HepG2 (cell line): ENCODE data around the gene WNK2. TPM values are rescaled to one million over a fixed set of nuclear protein-coding genes. Genes with fewer than 3 reads are reported as not detected.

Experiments
- ATAC-seq: fragments of 200-7000 bp; cut with Tn5 transposase; 3 replicates; pipeline ENCODE4 v1.9.1; 2020; ENCODE audit warnings: mild to moderate bottlenecking, moderate library complexity
- BruUV-seq: library from RNA; stranded (reverse); fragments of 400-500 nt; replicated peaks from 2 replicates; lab custom pipeline; 2021; lab: Mats Ljungman, UMichigan
- CTCF ChIA-PET: fragments of 300-600 bp; formaldehyde crosslinking; extraction: SDS; loops from one replicate; lab custom pipeline; 2021; ENCODE audit warnings: low total read pairs, inconsistent platforms, low intra/inter-chr PET ratio; lab: Yijun Ruan, JAX
- POLR2A ChIA-PET: fragments of 350-600 bp; sonication (Branson Sonifier 250); formaldehyde crosslinking; loops from one replicate; lab custom pipeline; 2020; ENCODE audit warnings: antibody characterized with exemption, inconsistent platforms; lab: Yijun Ruan, JAX
- DNase-seq: peaks from one replicate; pipeline ENCODE4 v3.0.0-alpha.2; 2015; ENCODE audit warnings: low spot score
- FAIRE-seq: peaks from 3 replicates; lab custom pipeline; 2011; peaks lifted over from hg19 to GRCh38; lab: Jason Lieb, UNC
- H2AFZ ChIP-seq: one replicate; pipeline ENCODE4 v1.6.1; 2011; ENCODE audit warnings: low read length, inconsistent platforms
- H3K27ac ChIP-seq: fragments of 300-600 bp; 3 replicates; pipeline ENCODE4 v1.8.0; 2011; ENCODE audit warnings: mixed run types, mild to moderate bottlenecking, mixed read lengths, low read length, inconsistent platforms; ENCODE audit not compliant: insufficient read depth; ENCODE audit errors: extremely low read length
- H3K27me3 ChIP-seq, 2 experiments: fragments of 200-600 bp in 1 of 2; 2 replicates in 1 of 2; 3 replicates in 1 of 2; pipeline versions ENCODE4 v1.6.0 to v1.8.0; 2011; ENCODE audit warnings: low read length in 2 of 2, mild to moderate bottlenecking in 2 of 2, moderate library complexity in 2 of 2, inconsistent platforms in 1 of 2; ENCODE audit not compliant: insufficient read depth in 2 of 2, control insufficient read depth in 1 of 2
- H3K36me3 ChIP-seq, 2 experiments: fragments of 200-600 bp in 1 of 2; replicated peaks in 1 of 2; 2 replicates in 1 of 2; 3 replicates in 1 of 2; pipeline versions ENCODE4 v1.5.1 to v1.8.0; 2011; ENCODE audit warnings: low read length in 2 of 2, inconsistent platforms in 1 of 2; ENCODE audit not compliant: insufficient read depth in 2 of 2, control insufficient read depth in 1 of 2
- H3K4me1 ChIP-seq: 2 replicates; pipeline ENCODE4 v1.5.1; 2012; ENCODE audit warnings: low read length, inconsistent platforms; ENCODE audit not compliant: insufficient read depth
- H3K4me2 ChIP-seq: 2 replicates; pipeline ENCODE4 v1.6.0; 2011; ENCODE audit warnings: low read depth, low read length, inconsistent platforms
- H3K4me3 ChIP-seq, 3 experiments: fragments of 200-600 bp in 1 of 3; sonication (generic), shearing (Covaris generic) in 1 of 3; replicated peaks in 1 of 3; 2 replicates each; pipeline ENCODE4 v1.5.1; 2011 to 2016; ENCODE audit warnings: low read length in 3 of 3, inconsistent platforms in 2 of 3, low read depth in 2 of 3, mild to moderate bottlenecking in 2 of 3, control low read depth in 1 of 3, mixed read lengths in 1 of 3; ENCODE audit not compliant: insufficient read depth in 1 of 3
- H3K79me2 ChIP-seq: one replicate; pipeline ENCODE4 v1.6.1; 2011; ENCODE audit warnings: low read length, inconsistent platforms; ENCODE audit not compliant: insufficient read depth
- H3K9ac ChIP-seq: 2 replicates; pipeline ENCODE4 v1.6.0; 2011; ENCODE audit warnings: mild to moderate bottlenecking, low read depth, low read length, inconsistent platforms; ENCODE audit not compliant: insufficient read depth
- H3K9me3 ChIP-seq: 2 replicates; pipeline ENCODE4 v1.5.1; 2012; ENCODE audit warnings: mild to moderate bottlenecking, low read length
- H4K20me1 ChIP-seq: 2 replicates; pipeline ENCODE4 v1.6.0; 2011; ENCODE audit warnings: inconsistent platforms, mild to moderate bottlenecking, low read length, moderate library complexity; ENCODE audit not compliant: insufficient read depth
- CSRNP2 ChIP-seq: sonication (generic); formaldehyde crosslinking; conservative IDR thresholded peaks from 2 replicates; pipeline ENCODE4 v1.8.0; 2022; ENCODE audit warnings: low read depth, missing genetic modification reagents
- HINFP ChIP-seq: sonication (generic); formaldehyde crosslinking; IDR thresholded peaks from 2 replicates; pipeline ENCODE4 v1.4.0; 2020; ENCODE audit warnings: low read depth, mild to moderate bottlenecking, missing genetic modification reagents
- KLF11 ChIP-seq: IDR thresholded peaks from 2 replicates; pipeline ENCODE4 v1.6.1; 2016; ENCODE audit warnings: missing compliant biosample characterization
- MZF1 ChIP-seq: sonication (generic); formaldehyde crosslinking; IDR thresholded peaks from 2 replicates; pipeline ENCODE4 v1.8.1; 2023; ENCODE audit warnings: mild to moderate bottlenecking, missing genetic modification reagents, borderline replicate concordance
- PAWR ChIP-seq: sonication (generic); formaldehyde crosslinking; IDR thresholded peaks from 2 replicates; pipeline ENCODE4 v1.4.0; 2020; ENCODE audit warnings: missing genetic modification reagents, mild to moderate bottlenecking, borderline replicate concordance
- TRAFD1 ChIP-seq: sonication (generic); formaldehyde crosslinking; IDR thresholded peaks from 2 replicates; pipeline ENCODE4 v1.5.1; 2020; ENCODE audit warnings: missing genetic modification reagents, mild to moderate bottlenecking, borderline replicate concordance
- ZBTB42 ChIP-seq: sonication (generic); formaldehyde crosslinking; IDR thresholded peaks from 2 replicates; pipeline ENCODE4 v1.5.0; 2020; ENCODE audit warnings: mild to moderate bottlenecking, missing genetic modification reagents
- ZC3H4 ChIP-seq: sonication (generic); formaldehyde crosslinking; IDR thresholded peaks from 2 replicates; pipeline ENCODE4 v1.4.0; 2020; ENCODE audit warnings: missing genetic modification reagents, borderline replicate concordance
- ZNF121 ChIP-seq: sonication (generic); formaldehyde crosslinking; IDR thresholded peaks from 2 replicates; pipeline ENCODE4 v1.5.0; 2020; ENCODE audit warnings: mild to moderate bottlenecking, missing genetic modification reagents
- ZNF768 ChIP-seq: sonication (generic); formaldehyde crosslinking; IDR thresholded peaks from 2 replicates; pipeline ENCODE4 v1.4.0; 2020; ENCODE audit warnings: missing genetic modification reagents
- ZNF780A ChIP-seq: sonication (generic); formaldehyde crosslinking; IDR thresholded peaks from 2 replicates; pipeline ENCODE4 v1.8.0; 2022; ENCODE audit warnings: mild to moderate bottlenecking, missing genetic modification reagents, moderate library complexity
- WGBS: methylation state at CpG from one replicate; pipeline ENCODE4 v1.1.6; 2017; ENCODE audit warnings: low lambda C conversion rate; 5-methylcytosine and 5-hydroxymethylcytosine counted together
- in situ Hi-C: cut with HindIII; loops from 2 replicates; pipeline ENCODE4 v1.10.0; 2017; ENCODE audit warnings: low pct_unique_long_range_greater_than_20kb; ENCODE audit not compliant: extremely low pct_ligation_motif_present
- intact Hi-C: fragments of 100-400 bp; cut with micrococcal nuclease; formaldehyde crosslinking; loops from one replicate; pipeline ENCODE4 v1.10.0; 2022; ENCODE audit not compliant: unreplicated experiment
- polyA plus RNA-seq, 8 experiments: library from polyadenylated mRNA; depleted of rRNA in 3 of 8; stranded (reverse) in 7 of 8; unstranded in 1 of 8; fragments of >200 nt; fragmentation: Illumina TruSeq in 4 of 8; extraction: Trizol in 4 of 8; gene quantifications; 2 replicates each; pipeline versions ENCODE4 v1.2.1 to v1.2.3, GENCODE V29; 2011 to 2016; ENCODE audit warnings: low read depth in 4 of 8, missing spikeins in 1 of 8, mixed read lengths in 1 of 8; ENCODE audit not compliant: insufficient read depth in 1 of 8
- total RNA-seq, 5 experiments: library from RNA; depleted of rRNA; stranded (reverse); fragments of >200 nt; fragmentation: Illumina TruSeq; extraction: Trizol; gene quantifications; 2 replicates each; pipeline ENCODE4 v1.2.3, GENCODE V29; 2016; ENCODE audit warnings: low read depth in 1 of 5
- TF ChIP-seq, protein P1 (sequence below): conservative IDR thresholded peaks from 2 replicates; pipeline ENCODE4 v1.6.1; 2018; ENCODE audit warnings: missing genetic modification reagents

WNK2 gene
- total and polyA plus RNA-seq, 2 of the 13 experiments (the other 11 are each of a cell fraction or from before 2014, with no cell fraction given): 10.5 to 12.0 TPM

DNA sequence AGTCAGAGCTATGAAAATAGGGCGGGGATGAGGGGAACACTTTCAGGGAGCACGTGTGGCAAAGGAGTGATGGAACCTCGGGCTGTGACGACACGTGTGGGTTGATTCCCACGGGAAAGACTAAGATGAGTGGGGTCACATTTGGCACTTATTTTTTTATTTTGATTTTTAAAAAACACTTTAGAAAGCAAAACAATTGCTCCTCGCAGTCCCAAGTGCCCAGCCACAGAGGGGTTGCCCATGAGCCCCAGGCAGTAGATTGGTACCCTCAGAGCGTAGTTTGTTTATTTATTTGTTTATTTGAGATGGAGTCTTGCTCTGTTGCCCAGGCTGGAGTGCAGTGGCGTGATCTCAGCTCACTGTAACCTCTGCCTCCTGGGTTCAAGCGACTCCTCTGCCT, 69.7 kb downstream of the WNK2 start:
- BruUV-seq: no TSS peak
- H4K20me1 ChIP-seq: no peaks in the 10 kb centered on the region
- H3K9ac ChIP-seq: no peak overlapping the region
- peaks cover 10 to 53% of the 10 kb centered on the region in 2 experiments for H3K36me3 ChIP-seq
- no peak for TF ChIP-seq ZBTB42 (CRISPR knock-in tag)
- no peaks in the 10 kb centered on the region for H3K9me3 ChIP-seq
- no peak overlapping the region for H2AFZ ChIP-seq
- H3K79me2 ChIP-seq: no peaks in the 10 kb centered on the region
- ChIA-PET POLR2A (no interaction called here), CTCF (no interaction called here)
- FAIRE-seq (no peak), DNase-seq (no peak), ATAC-seq (no peak)
- H3K4me3 ChIP-seq: no peak overlapping the region
- intact Hi-C loops: no loop called here
- H3K4me2 ChIP-seq: no peak overlapping the region
- H3K27ac ChIP-seq: no peak overlapping the region
- 97% methylated on average over 10 of the region's 10 CpGs for WGBS
- in situ Hi-C loops: loop anchor here (10.0 kb wide), 1 partner anchor 51 kb away; no protein-coding TSS in a partner anchor
- H3K27me3 ChIP-seq: no peaks in the 10 kb centered on the region; a peak in 1 of 5 replicates
- 0 out of 2 replicates have a peak, but pooled peaks cover 8% of the 10 kb centered on the region for H3K4me1 ChIP-seq

- BruUV-seq: no TSS peak
- H4K20me1 ChIP-seq: no peaks in the 10 kb centered on the region
- no peak overlapping the region for H2AFZ ChIP-seq
- no peak overlapping the region for H3K4me2 ChIP-seq
- H3K36me3 ChIP-seq: peaks cover 10 to 52% of the 10 kb centered on the region in 2 experiments
- in situ Hi-C loops: loop anchor here (10.0 kb wide), 1 partner anchor 51 kb away; no protein-coding TSS in a partner anchor
- no peaks in the 10 kb centered on the region; a peak in 1 of 5 replicates for H3K27me3 ChIP-seq
- H3K9ac ChIP-seq: no peak overlapping the region
- H3K4me3 ChIP-seq: no peak overlapping the region
- DNase-seq (no peak), FAIRE-seq (no peak), ATAC-seq (no peak)
- ChIA-PET CTCF (no interaction called here), POLR2A (no interaction called here)
- no peaks in the 10 kb centered on the region for H3K9me3 ChIP-seq
- 0 out of 2 replicates have a peak, but pooled peaks cover 8% of the 10 kb centered on the region for H3K4me1 ChIP-seq
- intact Hi-C loops: no loop called here
- no peak overlapping the region for H3K27ac ChIP-seq
- 99% methylated on average over 14 of the region's 14 CpGs for WGBS
- H3K79me2 ChIP-seq: no peaks in the 10 kb centered on the region
- TF ChIP-seq TRAFD1 (CRISPR knock-in tag) (no peak), HINFP (CRISPR knock-in tag) (no peak), PAWR (no peak), KLF11 (CRISPR knock-in tag) (no peak), ZNF121 (no peak), ZC3H4 (CRISPR knock-in tag) (no peak), ZNF768 (CRISPR knock-in tag) (no peak), ZNF780A (CRISPR knock-in tag) (no peak), CSRNP2 (CRISPR knock-in tag) (no peak), MZF1 (no peak)
- TF ChIP-seq, protein P1, sequence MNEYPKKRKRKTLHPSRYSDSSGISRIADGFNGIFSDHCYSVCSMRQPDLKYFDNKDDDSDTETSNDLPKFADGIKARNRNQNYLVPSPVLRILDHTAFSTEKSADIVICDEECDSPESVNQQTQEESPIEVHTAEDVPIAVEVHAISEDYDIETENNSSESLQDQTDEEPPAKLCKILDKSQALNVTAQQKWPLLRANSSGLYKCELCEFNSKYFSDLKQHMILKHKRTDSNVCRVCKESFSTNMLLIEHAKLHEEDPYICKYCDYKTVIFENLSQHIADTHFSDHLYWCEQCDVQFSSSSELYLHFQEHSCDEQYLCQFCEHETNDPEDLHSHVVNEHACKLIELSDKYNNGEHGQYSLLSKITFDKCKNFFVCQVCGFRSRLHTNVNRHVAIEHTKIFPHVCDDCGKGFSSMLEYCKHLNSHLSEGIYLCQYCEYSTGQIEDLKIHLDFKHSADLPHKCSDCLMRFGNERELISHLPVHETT: no peak
Observed at GRCh38 chr9:93254061-93254481, 70.1 kb downstream of the WNK2 start.
